ENCODE data around the gene EIF5AL1.

GRCh38 chr10:79505829-79506228 is 6.5 kb upstream of the EIF5AL1 start:
- TF ChIP-seq CTCF (IDR thresholded peaks at IDR 0.05; ENCODE audit: low read depth, low read length) = no peak
- TF ChIP-seq MAX (IDR thresholded peaks at IDR 0.05; ENCODE audit: low read depth, low read length) = no peak
- no peak for TF ChIP-seq POLR2A (IDR thresholded peaks at IDR 0.05; ENCODE audit: extremely low read depth, insufficient read length)
- no peak for TF ChIP-seq MYC (IDR thresholded peaks at IDR 0.05; ENCODE audit: low read depth, low read length)
